GM21381 (cell line): ENCODE results near the gene ZDHHC11.

Experiments used
- ATAC-seq: cut with Tn5 transposase; IDR thresholded peaks from one replicate; pipeline ENCODE4 v1.9.1; 2021; ENCODE audit warnings: mild to moderate bottlenecking, moderate library complexity; ENCODE audit not compliant: unreplicated experiment

Gene ZDHHC11

GRCh38 chr5:850511-851006 is at the start of gene ZDHHC11:
ZDHHC11 (minus strand) TSS chr5:850986; CDS start chr5:850602, 384 bp downstream.
- ATAC-seq, result no peak

- no peak for ATAC-seq
These were observed 42.9 kb upstream of the ZDHHC11 start for GRCh38 chr5:893711-894110.

- ATAC-seq, result peak; percentile 3
These were observed 42.3 kb upstream of the ZDHHC11 start for GRCh38 chr5:893137-893506.

GRCh38 chr5:892394-893136 is 41.8 kb upstream of the ZDHHC11 start, which contains the start of the genes BRD9 and TRIP13:
BRD9 (minus strand) TSS chr5:892801; CDS start chr5:892657, 144 bp downstream.
TRIP13 (plus strand) TSS chr5:892884; CDS start chr5:892999, 115 bp downstream.
- peak; percentile 96 for ATAC-seq

- ATAC-seq, result no peak
These were observed 41.1 kb upstream of the ZDHHC11 start for GRCh38 chr5:891837-892393.

- no peak for ATAC-seq
These were observed 40.5 kb upstream of the ZDHHC11 start for GRCh38 chr5:891117-891836.

- ATAC-seq, result no peak
These were observed 38.4 kb upstream of the ZDHHC11 start for GRCh38 chr5:889075-889710.

- no peak for ATAC-seq
These were observed 37.9 kb upstream of the ZDHHC11 start for GRCh38 chr5:888638-889035.

- no peak for ATAC-seq
These were observed 37.3 kb upstream of the ZDHHC11 start for GRCh38 chr5:887947-888637.

- ATAC-seq, result no peak
These were observed 36.0 kb upstream of the ZDHHC11 start for GRCh38 chr5:886716-887325.

- no peak for ATAC-seq
These were observed 35.2 kb upstream of the ZDHHC11 start for GRCh38 chr5:886036-886435.

GRCh38 chr5:885529-885928 is 34.7 kb upstream of the ZDHHC11 start:
- no peak for ATAC-seq

GRCh38 chr5:885127-885442 is 34.3 kb upstream of the ZDHHC11 start:
- no peak for ATAC-seq

GRCh38 chr5:884345-885126 is 33.8 kb upstream of the ZDHHC11 start:
- no peak for ATAC-seq

- ATAC-seq, result no peak
These were observed 32.8 kb upstream of the ZDHHC11 start for GRCh38 chr5:883475-884181.

- ATAC-seq, result no peak
These were observed 31.7 kb upstream of the ZDHHC11 start for GRCh38 chr5:882253-883183.

- ATAC-seq, result no peak
These were observed 30.8 kb upstream of the ZDHHC11 start for GRCh38 chr5:881551-881935.
